ENCODE results near the gene PPP1R3G.

- TF ChIP-seq CTCF (IDR thresholded peaks at IDR 0.05) (no peak), EP300 (IDR thresholded peaks at IDR 0.05) (no peak), HDAC2 (IDR thresholded peaks at IDR 0.05) (no peak), JUN (IDR thresholded peaks at IDR 0.05) (no peak), ZFP36 (IDR thresholded peaks at IDR 0.05; ENCODE audit: borderline replicate concordance, partially characterized antibody) (no peak), NFE2L2 (conservative IDR thresholded peaks at IDR 0.05; ENCODE audit: low read length) (no peak)
Observed at GRCh38 chr6:5113096-5113495, 28.0 kb downstream of the PPP1R3G start.
